Hepatic stellate cell (primary cell): ENCODE measurements around the gene GATA6.

Source experiments
- DNase-seq: peaks from one replicate; pipeline ENCODE4 v3.0.0; 2011; ENCODE audit warnings: low spot score

Gene GATA6

DNA sequence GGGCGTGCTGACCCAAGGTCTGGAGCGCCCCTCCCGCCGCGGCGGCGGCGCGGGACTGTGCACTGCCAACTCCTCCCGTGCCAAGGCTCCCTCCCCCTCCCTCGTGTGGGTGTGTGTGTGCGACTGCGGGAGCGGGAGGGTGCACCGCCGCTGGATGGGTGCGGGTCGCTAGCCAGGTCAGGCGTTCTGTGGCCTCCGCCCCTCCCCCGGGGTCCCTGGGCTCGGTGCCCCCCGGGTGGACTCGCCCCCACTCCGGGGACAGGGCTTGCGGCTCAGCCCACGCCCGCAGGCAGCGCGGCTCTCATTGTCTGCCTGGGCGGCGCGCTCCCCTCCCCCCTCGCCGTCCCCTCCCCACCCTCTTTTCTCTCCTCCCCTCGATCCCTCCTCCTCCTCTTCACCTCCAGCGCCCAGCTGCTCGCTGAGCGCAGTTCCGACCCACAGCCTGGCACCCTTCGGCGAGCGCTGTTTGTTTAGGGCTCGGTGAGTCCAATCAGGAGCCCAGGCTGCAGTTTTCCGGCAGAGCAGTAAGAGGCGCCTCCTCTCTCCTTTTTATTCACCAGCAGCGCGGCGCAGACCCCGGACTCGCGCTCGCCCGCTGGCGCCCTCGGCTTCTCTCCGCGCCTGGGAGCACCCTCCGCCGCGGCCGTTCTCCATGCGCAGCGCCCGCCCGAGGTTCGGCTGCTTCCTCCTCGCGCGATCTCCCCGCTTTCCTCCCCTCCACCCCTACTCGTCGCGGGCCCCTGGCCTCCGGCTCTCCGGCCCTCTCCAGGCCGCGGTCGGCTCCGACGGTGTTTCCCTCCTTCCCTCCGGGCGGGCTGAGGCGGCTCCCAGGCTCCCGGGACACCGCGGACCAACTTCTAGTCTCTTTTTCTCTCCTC lies at the start of gene GATA6:
GATA6 (plus strand) TSS at position 579 of the 878 bp plus-strand sequence. CDS start 1,556 bp downstream, outside the sequence.
- DNase-seq, result peak; percentile 88

DNA sequence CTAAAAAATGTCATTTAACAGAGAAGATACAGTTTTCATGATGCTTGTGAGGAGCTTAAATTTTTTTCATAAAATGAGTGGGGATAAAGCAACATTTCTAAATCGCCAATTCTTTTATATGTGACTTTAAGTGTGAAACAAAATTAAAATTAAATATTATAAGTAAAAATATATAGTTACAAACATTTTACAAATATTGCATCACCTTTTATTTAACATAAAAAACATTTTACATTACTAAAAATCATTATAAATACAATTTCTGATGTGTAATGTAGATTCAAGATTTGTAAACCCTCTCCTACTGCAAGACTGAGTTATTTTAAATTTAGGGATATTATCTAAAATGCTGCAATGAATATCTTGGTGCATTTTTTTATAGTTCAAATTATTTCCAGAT lies 44.4 kb upstream of the GATA6 start:
- DNase-seq, result no peak

DNA sequence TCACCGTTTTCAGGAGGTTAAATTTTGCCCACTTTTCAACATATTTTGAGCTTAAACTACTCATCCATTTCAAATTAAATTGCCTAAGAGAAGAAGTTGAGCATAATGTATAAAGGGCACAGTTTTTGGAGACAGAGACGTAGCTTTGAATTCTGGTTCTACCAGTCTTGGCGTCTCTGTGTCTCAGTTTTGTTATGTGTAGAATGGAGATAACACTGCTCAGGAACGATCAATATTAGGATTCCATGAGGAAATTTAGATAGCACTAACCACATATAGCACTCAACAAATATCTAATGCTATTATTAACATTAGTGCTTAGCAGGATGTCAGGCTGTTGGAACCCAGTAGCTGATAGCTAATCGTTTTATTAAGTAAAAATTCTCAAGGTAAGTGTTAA lies 40.4 kb upstream of the GATA6 start:
- DNase-seq, result no peak

DNA sequence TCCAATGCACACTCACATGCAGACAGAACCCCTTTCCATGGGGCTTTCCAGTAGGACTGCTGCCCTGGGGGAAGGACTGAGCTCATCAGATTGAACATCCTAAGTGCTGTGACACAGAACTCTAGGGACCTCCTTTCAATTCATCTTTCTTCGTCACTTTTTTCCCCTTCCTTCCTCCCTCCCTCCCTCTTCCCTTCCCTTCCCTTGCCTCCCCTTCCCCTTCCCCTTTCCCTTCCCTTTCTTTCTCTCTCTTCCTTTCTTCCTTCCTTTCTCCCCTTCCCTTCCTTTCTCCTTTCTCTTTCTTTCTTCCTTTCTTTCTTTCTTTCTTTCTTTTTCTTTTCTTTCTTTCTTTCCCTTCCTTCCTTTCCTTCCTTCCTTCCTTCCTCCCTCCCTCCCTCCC lies 39.6 kb upstream of the GATA6 start:
- no peak for DNase-seq

DNA sequence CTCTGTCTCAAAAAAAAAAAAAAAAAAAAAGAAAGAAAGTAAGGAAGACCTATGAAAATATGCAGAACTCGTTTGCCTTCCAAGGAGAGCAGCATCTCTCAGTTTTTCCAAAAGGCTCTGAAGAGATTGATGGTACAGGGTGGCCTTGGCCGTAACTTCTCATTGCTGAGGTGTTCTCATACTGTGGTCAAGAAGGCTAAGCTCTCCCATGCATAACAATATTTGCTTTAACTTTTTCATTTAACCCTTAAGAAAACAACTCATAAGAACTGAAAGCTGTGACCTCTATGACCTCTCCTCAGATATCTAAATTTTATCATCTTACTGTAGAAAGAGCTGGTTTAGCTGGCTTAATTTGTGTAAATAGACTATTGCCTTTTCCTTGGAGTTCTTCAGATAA lies 37.1 kb upstream of the GATA6 start:
- DNase-seq, result no peak

DNA sequence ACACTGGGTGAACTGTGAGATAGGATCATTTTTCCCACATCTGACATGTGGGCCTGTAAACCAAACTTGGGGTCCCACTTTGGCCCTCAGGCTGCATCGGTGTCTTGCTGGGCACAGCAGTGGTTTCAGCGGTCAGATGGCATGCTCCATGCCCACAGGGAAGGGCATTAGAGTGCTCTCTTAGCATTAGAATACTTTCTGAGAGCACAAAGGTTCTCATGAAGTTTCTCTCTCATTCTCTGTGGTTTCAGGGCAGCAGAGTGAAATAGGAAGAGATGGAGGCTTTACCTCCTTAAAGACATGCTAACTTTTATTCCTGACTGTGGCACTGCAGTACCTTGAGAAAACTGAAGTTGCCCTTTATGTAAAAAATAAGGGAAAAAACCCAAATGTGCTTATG lies 36.6 kb upstream of the GATA6 start:
- DNase-seq, result no peak

- no peak for DNase-seq
Observed at GRCh38 chr18:22136395-22136794, 33.0 kb upstream of the GATA6 start.

GRCh38 chr18:22141211-22141610 lies 28.2 kb upstream of the GATA6 start:
- DNase-seq, result no peak

- DNase-seq, result no peak
Observed at GRCh38 chr18:22143347-22144340, 25.7 kb upstream of the GATA6 start.

- DNase-seq, result no peak
Observed at GRCh38 chr18:22145160-22145559, 24.2 kb upstream of the GATA6 start.

- no peak for DNase-seq
Observed at GRCh38 chr18:22149710-22150109, 19.7 kb upstream of the GATA6 start.

GRCh38 chr18:22152093-22152492 lies 17.3 kb upstream of the GATA6 start:
- DNase-seq, result no peak

- DNase-seq, result no peak
Observed at GRCh38 chr18:22153428-22153827, 16.0 kb upstream of the GATA6 start.

DNA sequence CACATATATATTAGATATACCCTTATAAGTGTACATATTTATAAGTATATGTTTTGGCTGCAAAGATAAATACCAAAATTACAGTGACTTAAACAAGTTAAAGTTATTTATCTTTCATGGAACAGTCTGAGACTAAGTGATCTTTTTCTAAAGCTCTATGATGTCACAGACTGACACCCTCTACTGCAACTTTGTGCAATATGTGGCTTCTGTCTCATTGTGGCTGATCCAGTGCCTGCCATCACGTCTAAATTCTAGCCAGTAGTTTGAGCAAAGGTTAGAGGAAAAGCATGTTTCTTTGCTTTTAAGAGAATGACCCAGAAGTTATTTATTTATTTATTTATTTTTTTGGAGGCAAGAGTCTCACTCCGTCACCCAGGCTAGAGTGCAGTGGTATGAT lies 13.8 kb upstream of the GATA6 start:
- no peak for DNase-seq

DNA sequence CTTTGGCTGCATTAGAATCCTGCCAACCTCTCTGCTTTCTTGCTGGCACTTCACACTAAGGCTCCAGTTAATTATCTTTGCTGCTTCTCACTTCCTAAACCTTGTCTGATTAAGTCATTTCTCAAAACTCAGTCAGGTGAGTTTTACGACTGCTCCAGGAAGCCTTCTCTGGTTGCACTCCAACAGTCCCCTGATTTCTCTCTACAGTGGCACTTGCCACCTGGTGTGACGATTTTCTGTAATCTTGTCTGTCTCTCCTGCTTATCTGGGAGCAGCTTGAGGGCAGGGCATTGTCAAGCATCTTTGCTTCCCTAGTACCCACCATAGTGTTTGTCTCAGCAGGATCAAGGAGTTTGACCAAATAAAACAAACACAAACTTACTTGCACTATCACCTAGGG lies 10.4 kb upstream of the GATA6 start:
- DNase-seq, result no peak

DNA sequence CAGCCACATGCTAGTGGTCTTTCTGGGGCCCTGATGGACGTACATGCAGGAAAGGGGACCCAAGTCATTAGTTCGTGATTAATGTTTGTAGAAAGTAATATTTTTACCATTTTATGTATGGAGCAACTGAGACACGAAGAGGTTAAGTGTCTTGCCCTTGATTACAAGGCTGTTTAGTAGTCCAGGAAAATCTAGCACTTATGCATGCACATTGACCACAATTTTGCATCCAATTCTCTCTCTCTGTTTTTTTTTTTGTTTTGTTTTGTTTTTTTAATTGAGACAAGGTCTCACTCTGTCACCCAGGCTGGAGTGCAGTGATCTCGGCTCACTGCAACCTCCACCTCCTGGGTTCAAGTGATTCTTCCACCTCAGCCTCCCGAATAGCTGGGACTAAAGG lies 8.3 kb upstream of the GATA6 start:
- no peak for DNase-seq

DNA sequence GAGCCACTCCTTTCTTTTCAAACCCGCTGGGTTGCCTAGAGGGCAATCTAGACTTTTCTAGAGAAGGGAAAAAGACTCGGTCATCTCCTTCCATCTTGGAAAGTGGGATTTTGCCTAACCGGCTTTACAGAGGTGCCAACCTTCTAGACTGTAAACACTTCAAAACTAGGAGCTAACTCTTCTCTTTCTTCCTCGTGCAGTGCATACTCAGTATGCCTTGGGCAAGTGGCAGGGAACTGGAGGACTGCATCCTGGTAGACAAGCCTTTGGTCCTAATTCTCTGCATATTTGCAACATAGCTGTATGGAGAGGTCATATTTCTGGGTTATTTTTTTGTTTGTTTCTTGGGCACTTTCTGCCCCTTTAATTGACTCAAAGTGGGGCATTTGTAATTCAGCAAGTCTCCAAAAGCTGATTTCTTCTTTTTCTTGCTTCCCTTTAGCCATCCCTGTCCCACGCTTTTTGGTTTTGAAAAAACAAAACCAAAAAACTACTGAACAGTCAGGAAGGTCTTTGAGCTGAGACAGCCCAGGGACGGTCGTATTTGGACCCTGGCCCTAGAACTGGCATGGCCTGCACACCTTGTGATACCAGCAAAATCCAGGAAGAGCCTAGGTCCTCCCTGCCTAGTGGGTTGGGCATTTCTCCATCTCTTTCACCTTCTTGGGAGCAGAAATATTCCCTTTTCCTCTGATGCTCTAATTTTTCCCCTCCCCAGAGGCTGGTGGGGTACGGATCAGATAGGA lies 5.8 kb upstream of the GATA6 start:
- DNase-seq, result no peak

DNA sequence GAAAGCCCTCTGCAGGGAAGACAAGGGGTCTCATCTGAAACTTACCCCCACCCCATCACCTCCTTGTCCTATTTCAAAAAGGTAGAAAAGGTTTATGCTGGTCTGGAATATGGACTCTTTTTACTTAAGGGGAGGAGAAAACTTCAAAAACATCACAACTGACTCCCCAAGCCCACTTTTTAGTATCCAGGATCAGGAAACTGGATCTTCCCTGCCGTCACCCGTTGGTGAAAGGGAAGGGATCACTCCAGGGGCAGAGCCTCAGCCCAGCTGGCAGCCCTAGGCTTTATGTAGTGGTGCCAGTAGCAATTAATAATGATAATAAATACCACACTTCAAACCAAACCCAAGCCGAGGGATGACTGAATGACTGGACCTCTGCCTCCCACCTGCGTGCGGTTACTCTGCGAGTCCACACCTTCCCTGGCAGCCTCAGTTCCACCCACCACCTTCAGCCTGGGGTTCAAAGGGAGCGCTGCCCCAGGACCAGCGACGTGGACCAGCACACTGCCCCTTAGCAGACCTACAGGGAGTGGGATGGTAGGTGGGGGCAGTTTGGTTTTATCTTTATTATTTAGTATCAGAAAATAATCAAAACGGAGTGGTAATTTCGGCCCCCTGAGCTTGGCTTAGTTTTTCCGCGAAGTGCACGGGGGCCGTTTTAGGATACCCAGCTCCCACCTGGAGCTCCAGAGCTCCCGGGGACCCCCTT lies 4.9 kb upstream of the GATA6 start:
- no peak for DNase-seq

DNA sequence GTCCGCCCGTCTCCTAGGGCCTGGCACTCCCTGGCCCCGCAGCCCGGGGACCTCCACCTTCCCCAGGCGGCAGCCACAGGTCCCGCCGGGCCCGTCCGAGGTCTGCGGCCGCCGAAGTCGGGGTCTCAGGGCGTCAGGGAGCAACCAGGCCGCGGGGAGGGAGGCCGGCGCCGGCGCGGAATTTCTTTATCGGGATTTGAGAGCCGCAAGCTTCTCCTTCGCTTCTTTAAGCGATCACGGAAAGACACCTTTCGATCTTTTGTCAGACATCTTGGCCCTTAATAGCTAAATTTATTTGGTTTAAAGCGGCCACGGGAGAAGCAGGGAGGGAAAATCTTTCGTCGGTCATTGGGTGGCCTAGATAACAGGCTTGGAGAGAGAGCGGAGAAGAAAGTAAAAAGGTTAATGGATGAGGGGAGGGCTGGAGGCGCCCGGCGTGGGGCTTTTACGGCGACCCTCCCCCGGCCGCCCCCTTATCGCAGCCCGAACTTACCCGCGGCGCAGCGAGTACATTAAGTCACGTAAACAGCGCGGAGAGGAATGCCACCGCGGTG lies 4.3 kb upstream of the GATA6 start:
- DNase-seq, result no peak

- no peak for DNase-seq
Observed at GRCh38 chr18:22165603-22166068, 3.8 kb upstream of the GATA6 start.
